GM19193 (cell line): ENCODE measurements around the gene R3HDM2.
A peak's percentile ranks its signal among the peaks of the same experiment; 100 is the strongest.

Source experiments
- POLR2A ChIP-seq: IDR thresholded peaks from 4 replicates; pipeline ENCODE4 v1.6.1; 2011; ENCODE audit not compliant: insufficient read depth, insufficient read length; ENCODE audit errors: extremely low read depth

Gene R3HDM2

GRCh38 chr12:57430931-57431566, at the start of gene R3HDM2:
R3HDM2 (minus strand) TSS chr12:57431043; CDS start chr12:57310428, 120,615 bp downstream.
- peak; percentile 98 for TF ChIP-seq POLR2A

DNA sequence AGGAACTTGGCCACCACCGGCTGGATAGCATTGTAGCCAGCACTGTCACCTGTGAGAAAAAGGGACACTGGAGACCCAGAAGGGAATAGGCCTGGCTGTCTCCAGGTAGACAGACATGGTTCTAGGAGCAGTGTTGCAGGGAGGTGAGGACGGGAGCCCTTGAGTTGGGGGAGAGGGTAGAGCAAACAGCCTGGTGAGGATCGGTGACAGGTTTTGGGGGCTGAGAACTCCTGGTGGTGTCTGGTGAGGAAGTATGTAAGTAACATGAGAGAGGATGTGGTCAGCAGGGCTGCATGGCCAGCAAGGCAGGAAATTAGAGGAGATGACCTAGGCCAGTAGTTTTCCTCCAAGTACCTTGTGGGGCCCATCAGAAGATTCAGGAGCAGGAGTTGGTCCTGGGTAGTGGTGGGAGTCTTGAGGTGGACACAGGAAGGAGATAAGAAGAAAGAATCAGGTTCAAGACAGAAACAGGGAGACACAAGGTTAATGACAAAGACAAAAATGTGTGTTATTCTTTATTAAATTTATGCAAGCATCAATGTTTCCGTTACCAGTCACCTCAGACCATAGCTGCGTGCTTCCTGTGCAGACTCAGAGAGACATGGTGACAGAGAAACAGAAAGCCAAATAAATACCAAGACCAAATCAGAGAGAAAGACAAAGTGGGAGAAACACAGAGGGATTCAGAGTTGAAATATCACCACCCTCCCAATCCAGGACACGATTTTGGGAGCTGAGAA, 48.7 kb upstream of the R3HDM2 start, which contains the start of gene ARHGAP9:
TSS of gene ARHGAP9 (minus strand) at position 491 of the 740 bp plus-strand sequence. CDS start at position 31, 460 bp downstream.
- TF ChIP-seq POLR2A: peak; percentile 49

- TF ChIP-seq POLR2A: no peak
Measured at GRCh38 chr12:57479043-57479375, 48.2 kb upstream of the R3HDM2 start.

GRCh38 chr12:57477710-57478681, 47.2 kb upstream of the R3HDM2 start:
- TF ChIP-seq POLR2A: peak; percentile 61

DNA sequence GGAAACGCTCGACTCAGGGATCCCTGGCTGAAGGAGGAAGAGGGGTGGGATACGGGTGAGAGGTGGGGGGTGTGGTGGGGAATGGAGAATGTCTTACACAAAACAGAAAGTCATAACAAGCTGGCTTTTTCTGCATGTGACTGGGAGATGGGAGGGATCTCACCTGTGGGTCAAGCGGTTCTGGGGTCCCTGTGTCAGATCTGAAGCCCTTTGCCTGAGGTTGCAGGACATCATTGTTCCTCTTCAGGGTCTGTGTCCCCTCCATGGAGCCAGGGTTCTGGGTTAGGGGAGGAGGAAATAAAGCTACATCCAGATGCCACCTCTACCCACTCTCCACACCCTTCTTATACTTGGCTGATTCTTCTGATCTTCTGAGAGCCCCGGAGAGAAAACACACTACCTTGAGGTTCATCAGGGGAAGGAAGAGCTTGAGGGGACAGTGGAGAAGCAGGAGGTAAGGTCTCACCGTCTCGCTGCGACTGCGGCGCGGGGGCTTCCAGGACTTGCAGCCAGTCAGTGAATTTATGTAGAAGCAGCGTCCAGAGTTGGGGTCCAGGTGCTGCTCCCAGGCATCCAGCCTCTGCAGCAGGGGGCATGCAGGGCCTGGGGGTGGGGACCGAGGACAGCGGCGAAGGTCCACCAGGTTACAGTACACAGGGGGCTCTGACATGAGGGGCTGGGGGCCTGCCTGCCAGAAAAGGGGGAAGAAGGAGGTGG, 46.3 kb upstream of the R3HDM2 start:
- no peak for TF ChIP-seq POLR2A

DNA sequence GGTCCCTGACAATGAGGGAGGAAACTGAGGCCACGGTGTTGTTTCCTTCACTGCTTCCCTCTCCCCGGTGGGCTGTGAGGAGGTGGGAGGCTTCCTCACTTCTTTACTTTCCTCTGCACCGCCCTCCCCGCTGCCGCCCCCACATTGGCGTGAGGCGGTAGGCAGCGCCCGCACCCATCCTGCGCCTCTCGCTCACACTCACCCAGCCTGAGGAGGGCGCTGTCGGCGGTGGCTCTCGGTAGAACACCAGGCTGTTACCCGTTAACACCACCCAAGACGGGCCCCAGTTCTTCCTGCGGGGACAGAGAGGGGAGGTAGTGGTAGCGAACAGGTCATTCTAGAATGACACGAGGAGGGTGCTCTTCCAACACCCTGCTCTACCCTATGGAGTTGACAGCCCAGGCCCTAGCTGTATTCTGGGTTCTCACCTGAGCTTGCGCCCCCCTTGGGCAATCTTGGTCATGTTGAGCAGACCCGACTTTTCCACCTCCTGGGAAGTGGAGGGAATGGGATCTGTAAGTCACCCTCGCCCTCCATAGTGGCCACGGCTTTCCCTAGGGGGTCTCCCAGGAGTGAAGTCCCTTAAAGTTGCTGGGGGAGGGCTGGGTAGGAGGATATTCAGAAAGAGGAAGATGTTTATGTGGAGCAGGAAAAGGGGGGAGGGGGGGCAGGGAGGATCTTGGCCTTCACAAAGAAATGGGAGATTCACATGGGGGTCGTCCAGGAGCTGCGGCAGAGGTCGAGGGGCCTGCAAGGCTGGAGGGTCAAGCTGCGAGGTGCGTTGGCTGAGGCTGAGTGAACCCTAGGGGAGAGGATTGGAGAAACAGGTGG, 45.5 kb upstream of the R3HDM2 start:
- peak; percentile 57 for TF ChIP-seq POLR2A

DNA sequence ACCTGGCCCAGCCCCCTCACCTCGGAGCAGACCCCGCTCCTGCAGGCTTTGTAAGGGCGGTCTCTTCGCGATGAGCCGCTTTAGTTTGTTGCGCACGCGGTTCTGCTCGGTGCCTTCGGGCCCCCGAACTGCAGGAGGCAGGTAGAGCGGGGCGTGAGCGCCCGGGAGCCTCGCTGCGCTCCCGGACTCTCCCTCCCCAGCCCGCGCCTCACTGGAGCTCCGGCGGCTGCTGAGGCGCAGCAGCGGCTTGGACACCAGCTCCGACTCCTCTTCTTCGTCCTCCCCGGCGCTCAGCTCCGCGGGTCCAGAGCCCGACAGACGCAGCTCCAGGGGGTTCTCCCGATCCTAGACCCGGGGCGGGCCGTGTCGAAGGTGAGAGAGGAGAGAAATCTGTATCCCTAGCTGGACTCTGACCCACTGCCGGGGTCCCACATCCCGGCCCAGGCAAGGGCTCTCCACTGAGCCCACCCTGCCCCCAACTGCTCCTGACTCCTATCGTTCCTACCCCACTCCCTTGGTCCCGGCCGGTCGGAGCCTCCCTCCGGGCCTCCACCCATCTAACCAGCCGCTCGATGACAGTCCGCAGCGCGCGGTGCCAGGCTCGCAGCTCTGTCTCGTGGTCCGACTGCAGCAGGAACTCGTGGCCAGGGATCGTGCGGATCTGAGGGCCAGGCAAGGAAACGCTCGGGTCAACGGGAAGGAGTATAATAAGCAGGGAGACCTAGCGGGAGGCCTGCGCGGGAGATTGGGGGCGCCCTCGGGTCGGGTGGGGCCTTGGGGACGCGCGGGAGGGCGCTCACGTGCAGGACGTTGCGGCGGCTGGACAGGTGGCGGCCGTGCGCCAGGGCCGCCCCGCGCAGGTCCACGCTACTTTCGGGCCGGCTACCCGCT, 44.7 kb upstream of the R3HDM2 start:
- TF ChIP-seq POLR2A: no peak

GRCh38 chr12:57474862-57475261, 44.0 kb upstream of the R3HDM2 start:
- no peak for TF ChIP-seq POLR2A

DNA sequence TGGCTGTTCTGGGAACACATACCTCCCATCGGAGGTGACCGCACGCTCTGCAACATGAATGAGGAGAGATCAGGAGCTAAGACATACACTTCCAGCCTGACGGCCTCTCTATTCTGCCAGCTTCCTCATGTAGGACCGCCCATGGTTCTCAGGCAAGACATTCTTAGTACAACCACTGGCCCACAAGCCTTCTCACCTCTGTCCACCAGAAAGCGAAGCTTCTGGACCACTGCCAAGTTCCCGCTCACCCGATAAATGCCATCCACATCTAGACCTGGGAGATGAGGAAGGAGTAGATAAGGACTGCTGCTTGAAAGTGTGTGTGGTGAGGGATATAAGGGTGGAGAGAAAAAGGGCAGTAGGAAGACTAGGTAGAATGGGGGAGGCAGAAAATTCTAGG, 43.6 kb upstream of the R3HDM2 start:
- no peak for TF ChIP-seq POLR2A

- TF ChIP-seq POLR2A: no peak
Measured at GRCh38 chr12:57473886-57474285, 43.0 kb upstream of the R3HDM2 start.

GRCh38 chr12:57473392-57473791, 42.5 kb upstream of the R3HDM2 start:
- no peak for TF ChIP-seq POLR2A

- TF ChIP-seq POLR2A: no peak
Measured at GRCh38 chr12:57472391-57472790, 41.5 kb upstream of the R3HDM2 start.

- TF ChIP-seq POLR2A: no peak
Measured at GRCh38 chr12:57471661-57472060, 40.8 kb upstream of the R3HDM2 start.
